Activated gamma-delta T cell (primary cell): Measurements from ENCODE around the gene C5AR2.
"Not testable (repeated sequence)": the region's sequence is repeated elsewhere in the genome, so short reads cannot be mapped to it uniquely, and the experiment has no call there.

Experiments used
- DNase-seq: peaks from one replicate; lab custom pipeline; 2025; lab: John Stamatoyannopoulos, UW

Gene C5AR2

GRCh38 chr19:47363758-47364531 is 32.0 kb downstream of the C5AR2 start:
- DNase-seq: no peak

- DNase-seq: not testable (repeated sequence)
These were observed 33.5 kb downstream of the C5AR2 start for GRCh38 chr19:47365455-47365854.

GRCh38 chr19:47370045-47370611 is 38.2 kb downstream of the C5AR2 start:
- no peak for DNase-seq

- no peak for DNase-seq
These were observed 39.3 kb downstream of the C5AR2 start for GRCh38 chr19:47371261-47371660.

GRCh38 chr19:47372603-47373002 is 40.6 kb downstream of the C5AR2 start:
- no peak for DNase-seq

- DNase-seq: no peak
These were observed 41.6 kb downstream of the C5AR2 start for GRCh38 chr19:47373246-47374240.

GRCh38 chr19:47374876-47375693 is 43.1 kb downstream of the C5AR2 start:
- no peak for DNase-seq

- no peak for DNase-seq
These were observed 44.0 kb downstream of the C5AR2 start for GRCh38 chr19:47375694-47376588.

- no peak for DNase-seq
These were observed 44.7 kb downstream of the C5AR2 start for GRCh38 chr19:47376589-47377144.

- DNase-seq: no peak
These were observed 45.3 kb downstream of the C5AR2 start for GRCh38 chr19:47377208-47377701.

GRCh38 chr19:47377801-47378200 is 45.8 kb downstream of the C5AR2 start:
- no peak for DNase-seq

GRCh38 chr19:47378246-47378645 is 46.3 kb downstream of the C5AR2 start:
- no peak for DNase-seq

GRCh38 chr19:47379381-47379938 is 47.5 kb downstream of the C5AR2 start:
- DNase-seq: no peak

- no peak for DNase-seq
These were observed 48.6 kb downstream of the C5AR2 start for GRCh38 chr19:47380559-47380958.

- DNase-seq: no peak
These were observed 49.1 kb downstream of the C5AR2 start for GRCh38 chr19:47381121-47381520.

GRCh38 chr19:47381653-47382279 is 49.8 kb downstream of the C5AR2 start:
- DNase-seq: no peak

GRCh38 chr19:47383890-47384289 is 51.9 kb downstream of the C5AR2 start:
- not testable (repeated sequence) for DNase-seq

- DNase-seq: not testable (repeated sequence)
These were observed 52.6 kb downstream of the C5AR2 start for GRCh38 chr19:47384533-47384932.

- not testable (repeated sequence) for DNase-seq
These were observed 54.6 kb downstream of the C5AR2 start for GRCh38 chr19:47386582-47386981.
